Calu3 (cell line): ENCODE results near the gene KRTAP10-5. TPM values are rescaled to one million over a fixed set of nuclear protein-coding genes. Genes with fewer than 3 reads are reported as not detected.

ENCODE experiments used
- BruUV-seq: library from RNA; stranded (reverse); fragments of 400-500 nt; replicated peaks from 2 replicates; lab custom pipeline; 2021; lab: Mats Ljungman, UMichigan
- CTCF ChIA-PET: fragments of 300-600 bp; sonication (Branson Sonifier 250); formaldehyde crosslinking; loops from one replicate; lab custom pipeline; 2022; ENCODE audit warnings: antibody characterized with exemption; lab: Charles Lee
- DNase-seq: peaks from one replicate; pipeline ENCODE4 v3.0.0; 2022
- H3K27ac Mint-ChIP-seq: one replicate; pipeline ENCODE4 v1.8.0; 2022; ENCODE audit warnings: mixed read lengths; ENCODE audit not compliant: unreplicated experiment
- H3K27me3 Mint-ChIP-seq: one replicate; pipeline ENCODE4 v1.8.0; 2022; ENCODE audit warnings: mixed read lengths; ENCODE audit not compliant: unreplicated experiment
- H3K36me3 Mint-ChIP-seq: one replicate; pipeline ENCODE4 v1.8.0; 2022; ENCODE audit warnings: mild to moderate bottlenecking, moderate library complexity, mixed read lengths; ENCODE audit not compliant: insufficient read depth, unreplicated experiment
- H3K4me1 Mint-ChIP-seq: one replicate; pipeline ENCODE4 v1.8.0; 2022; ENCODE audit warnings: mild to moderate bottlenecking, low read depth, mixed read lengths; ENCODE audit not compliant: unreplicated experiment
- H3K4me3 Mint-ChIP-seq: one replicate; pipeline ENCODE4 v1.8.0; 2022; ENCODE audit warnings: mild to moderate bottlenecking, low read depth, moderate library complexity, mixed read lengths; ENCODE audit not compliant: unreplicated experiment
- H3K9me3 Mint-ChIP-seq: one replicate; pipeline ENCODE4 v1.8.0; 2022; ENCODE audit warnings: low read depth, mixed read lengths; ENCODE audit not compliant: unreplicated experiment
- CTCF ChIP-seq: fragments of 200-600 bp; IDR thresholded peaks from one replicate; pipeline ENCODE4 v1.8.0; 2022; ENCODE audit warnings: antibody characterized with exemption; ENCODE audit not compliant: unreplicated experiment
- intact Hi-C: fragments of 100-400 bp; cut with micrococcal nuclease; formaldehyde crosslinking; loops from one replicate; pipeline ENCODE4 v1.10.0; 2022; ENCODE audit not compliant: unreplicated experiment
- total RNA-seq: library from RNA; stranded (reverse); gene quantifications from 2 replicates; pipeline ENCODE4 v1.2.3, GENCODE V29; 2022

The KRTAP10-5 gene
- total RNA-seq, 1 experiment from 2014 or later = not detected

- H3K27me3 Mint-ChIP-seq = peaks cover 55% of the 10 kb centered on the region
- no peak for TF ChIP-seq CTCF
- CTCF ChIA-PET = no interaction called here
Measured at GRCh38 chr21:44618504-44618903, 38.1 kb upstream of the KRTAP10-5 start.

GRCh38 chr21:44617071-44617501 is 36.7 kb upstream of the KRTAP10-5 start:
- TF ChIP-seq CTCF = no peak
- intact Hi-C loops = no loop called here
- Mint-ChIP-seq H3K9me3 (peaks cover 10% of the 10 kb centered on the region), H3K4me1 (no peaks in the 10 kb centered on the region), H3K36me3 (peaks cover 5% of the 10 kb centered on the region), H3K27me3 (peaks cover 61% of the 10 kb centered on the region), H3K4me3 (no peak overlapping the region), H3K27ac (no peak overlapping the region)
- CTCF ChIA-PET = no interaction called here
- no peak for DNase-seq
- BruUV-seq = no TSS peak

More at GRCh38 chr21:44618504-44618903, 38.1 kb upstream of the KRTAP10-5 start:
- no peak overlapping the region for H3K27ac Mint-ChIP-seq
- H3K36me3 Mint-ChIP-seq = peaks cover 5% of the 10 kb centered on the region
- peaks cover 15% of the 10 kb centered on the region for H3K9me3 Mint-ChIP-seq
- BruUV-seq = no TSS peak
- no peak for DNase-seq
- no peak overlapping the region for H3K4me3 Mint-ChIP-seq
- intact Hi-C loops = no loop called here
- H3K4me1 Mint-ChIP-seq = no peaks in the 10 kb centered on the region

- H3K9me3 Mint-ChIP-seq = peaks cover 11% of the 10 kb centered on the region
- no peak for TF ChIP-seq CTCF
- CTCF ChIA-PET = interaction anchor here (0.5 kb wide), 1 partner anchor 522 kb away, joined by 3 read pairs; no protein-coding TSS in a partner anchor
- peaks cover 62% of the 10 kb centered on the region for H3K27me3 Mint-ChIP-seq
- DNase-seq = no peak
- intact Hi-C loops = no loop called here
- no peak overlapping the region for H3K4me3 Mint-ChIP-seq
- H3K27ac Mint-ChIP-seq = no peak overlapping the region
- H3K4me1 Mint-ChIP-seq = no peaks in the 10 kb centered on the region
- H3K36me3 Mint-ChIP-seq = peaks cover 5% of the 10 kb centered on the region
- no TSS peak for BruUV-seq
Measured at GRCh38 chr21:44616591-44616926, 36.2 kb upstream of the KRTAP10-5 start.

GRCh38 chr21:44615911-44616590 is 35.6 kb upstream of the KRTAP10-5 start:
- Mint-ChIP-seq H3K4me3 (no peak overlapping the region), H3K4me1 (no peaks in the 10 kb centered on the region), H3K36me3 (peaks cover 5% of the 10 kb centered on the region), H3K27ac (no peak overlapping the region), H3K9me3 (peaks cover 15% of the 10 kb centered on the region), H3K27me3 (peaks cover 62% of the 10 kb centered on the region)
- CTCF ChIA-PET = interaction anchor here (0.5 kb wide), 1 partner anchor 522 kb away, joined by 3 read pairs; no protein-coding TSS in a partner anchor
- no TSS peak for BruUV-seq
- intact Hi-C loops = no loop called here
- no peak for DNase-seq
- TF ChIP-seq CTCF = no peak
